SH-SY5Y (cell line): Measurements from ENCODE around the gene PEF1.

ENCODE experiments used
- GATA2 ChIP-seq: IDR thresholded peaks from 2 replicates; pipeline ENCODE4 v1.6.1; 2011; ENCODE audit warnings: mild to moderate bottlenecking, low read depth, low read length
- GATA3 ChIP-seq: IDR thresholded peaks from 2 replicates; pipeline ENCODE4 v1.6.1; 2011; ENCODE audit warnings: low read depth, mild to moderate bottlenecking, low read length, moderate library complexity

DNA sequence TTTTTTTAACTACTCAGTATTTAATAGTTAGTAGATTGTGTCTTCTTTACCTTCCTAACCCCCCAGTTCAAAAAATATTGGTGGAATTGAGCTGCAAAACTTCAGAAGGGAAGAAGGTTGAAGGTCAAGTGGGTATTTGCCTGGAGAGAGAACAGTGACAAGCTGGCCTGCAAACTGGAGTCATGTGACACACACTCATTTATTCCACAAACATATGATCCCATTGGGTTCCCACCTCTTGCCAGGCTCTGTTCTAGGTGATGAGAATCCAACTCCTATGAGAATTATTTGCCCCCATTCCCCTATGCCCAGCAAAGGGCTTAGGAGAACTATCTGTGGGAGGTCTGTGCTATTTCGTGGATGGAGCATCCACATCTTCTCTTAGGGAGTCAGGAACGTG is 3.5 kb upstream of the PEF1 start:
- no peak for TF ChIP-seq GATA3
- no peak for TF ChIP-seq GATA2
